Naive thymus-derived CD4-positive, alpha-beta T cell (primary cell): ENCODE data around the gene BMPR1B. TPM values are rescaled to one million over a fixed set of nuclear protein-coding genes. Genes with fewer than 3 reads are reported as not detected.

ENCODE experiments used
- ATAC-seq: fragments of 150-1000 bp; cut with Tn5 transposase; 2 replicates; pipeline ENCODE4 v1.10.0; 2021; ENCODE audit warnings: mild to moderate bottlenecking, moderate library complexity
- CTCF ChIA-PET: fragments of 350-600 bp; sonication (Branson Sonifier 250); formaldehyde crosslinking; loops from one replicate; lab custom pipeline; 2021; ENCODE audit warnings: antibody characterized with exemption; lab: Charles Lee
- POLR2A ChIA-PET: fragments of 350-600 bp; sonication (Branson Sonifier 250); formaldehyde crosslinking; loops from one replicate; lab custom pipeline; 2021; ENCODE audit warnings: antibody characterized with exemption, inconsistent platforms; lab: Charles Lee
- DNase-seq, 9 donors: peaks; one replicate each; pipeline versions ENCODE4 v3.0.0 to v3.0.0-alpha.2; 2020 to 2022; ENCODE audit warnings: mixed read lengths in 1 of 9
- H3K27ac ChIP-seq: one replicate; pipeline ENCODE4 v1.7.0; 2013; ENCODE audit warnings: mild to moderate bottlenecking, low read depth, low read length, moderate library complexity
- H3K27me3 ChIP-seq, 2 donors: one replicate each; pipeline ENCODE4 v1.7.0; 2013; ENCODE audit warnings: low read length in 2 of 2, mild to moderate bottlenecking in 2 of 2, moderate library complexity in 2 of 2; ENCODE audit not compliant: control insufficient read depth in 2 of 2, insufficient read depth in 2 of 2
- H3K36me3 ChIP-seq, 3 experiments: 1 replicate in 2 of 3; 2 replicates in 1 of 3; pipeline ENCODE4 v1.7.0; 2013; ENCODE audit warnings: low read length in 3 of 3, mild to moderate bottlenecking in 3 of 3, moderate library complexity in 1 of 3; ENCODE audit not compliant: insufficient read depth in 3 of 3, control insufficient read depth in 2 of 3
- H3K4me1 ChIP-seq, 2 donors: one replicate each; pipeline ENCODE4 v1.7.0; 2013; ENCODE audit warnings: low read length in 2 of 2, mild to moderate bottlenecking in 2 of 2, moderate library complexity in 1 of 2; ENCODE audit not compliant: control insufficient read depth in 2 of 2, insufficient read depth in 2 of 2
- H3K4me3 ChIP-seq: 2 replicates; pipeline ENCODE4 v1.7.0; 2013; ENCODE audit warnings: mild to moderate bottlenecking, low read length
- H3K9me3 ChIP-seq, 3 experiments: 1 replicate in 2 of 3; 2 replicates in 1 of 3; pipeline ENCODE4 v1.7.0; 2013; ENCODE audit warnings: low read length in 3 of 3; ENCODE audit not compliant: control insufficient read depth in 2 of 3
- H3K27ac Mint-ChIP-seq, 9 donors: one replicate each; pipeline ENCODE4 v1.8.0; 2020 to 2022; ENCODE audit warnings: mixed read lengths in 9 of 9, mild to moderate bottlenecking in 8 of 9, moderate library complexity in 5 of 9, inconsistent platforms in 2 of 9
- H3K27me3 Mint-ChIP-seq, 5 donors: one replicate each; pipeline ENCODE4 v1.8.0; 2021 to 2022; ENCODE audit warnings: mixed read lengths in 5 of 5, mild to moderate bottlenecking in 1 of 5
- H3K36me3 Mint-ChIP-seq, 5 donors: one replicate each; pipeline ENCODE4 v1.8.0; 2020 to 2022; ENCODE audit warnings: mixed read lengths in 5 of 5, mild to moderate bottlenecking in 3 of 5, inconsistent platforms in 1 of 5
- H3K4me1 Mint-ChIP-seq, 7 donors: one replicate each; pipeline ENCODE4 v1.8.0; 2020 to 2022; ENCODE audit warnings: mixed read lengths in 7 of 7, mild to moderate bottlenecking in 3 of 7, inconsistent platforms in 1 of 7
- H3K4me3 Mint-ChIP-seq, 10 donors: one replicate each; pipeline ENCODE4 v1.8.0; 2020 to 2022; ENCODE audit warnings: mild to moderate bottlenecking in 10 of 10, mixed read lengths in 10 of 10, moderate library complexity in 6 of 10, inconsistent platforms in 2 of 10
- H3K9me3 Mint-ChIP-seq, 11 donors: one replicate each; pipeline ENCODE4 v1.8.0; 2020 to 2022; ENCODE audit warnings: mixed read lengths in 11 of 11, mild to moderate bottlenecking in 4 of 11, inconsistent platforms in 1 of 11, moderate library complexity in 1 of 11
- intact Hi-C, 2 donors: fragments of 100-400 bp; cut with micrococcal nuclease; formaldehyde crosslinking; loops; one replicate each; pipeline ENCODE4 v1.15.1; 2023
- polyA plus RNA-seq, 2 donors: library from polyadenylated mRNA; unstranded; fragments of 300-500 nt; fragmentation: Illumina TruSeq; gene quantifications; one replicate each; pipeline ENCODE4 v1.2.3, GENCODE V29; 2021
- total RNA-seq, 6 experiments: library from RNA in 5 of 6; stranded (reverse) in 5 of 6; gene quantifications; 1 replicate in 5 of 6; 2 replicates in 1 of 6; pipeline ENCODE4 v1.2.3 and lab custom pipeline; 2021 to 2026

The BMPR1B gene
- total and polyA plus RNA-seq, 7 experiments from 2014 or later: 0.07 to 0.14 (median 0.11) TPM; not detected in 3

- DNase-seq: peak in 2 of 9 donors; percentile 10 to 17
- Mint-ChIP-seq H3K27me3 (no peaks in the 10 kb centered on the region), H3K36me3 (peaks cover 0 to 3% (median 0%) of the 10 kb centered on the region in 5 donors), H3K9me3 (no peaks in the 10 kb centered on the region), H3K4me1 (peaks cover 7 to 35% (median 11%) of the 10 kb centered on the region in 7 donors), H3K4me3 (peak overlapping the region in 9 of 10 donors; percentile 10 to 84 (median 65)), H3K27ac (peak overlapping the region in 8 of 9 donors; percentile 52 to 95 (median 84))
- Histone ChIP-seq H3K36me3 (no peaks in the 10 kb centered on the region), H3K9me3 (no peaks in the 10 kb centered on the region), H3K27me3 (no peaks in the 10 kb centered on the region), H3K4me1 (no peaks in the 10 kb centered on the region), H3K4me3 (peak overlapping the region; percentile 14), H3K27ac (no peak overlapping the region)
- POLR2A ChIA-PET: interaction anchor here (0.7 kb wide), 1 partner anchor 78 kb away, joined by 4 read pairs; no protein-coding TSS in a partner anchor
- CTCF ChIA-PET: interaction anchor here (1.0 kb wide), 1 partner anchor 20 kb away, joined by 4 read pairs; no protein-coding TSS in a partner anchor
- intact Hi-C loops: loop anchor here in 1 of 2 donors (5.0 kb wide), 1 partner anchor 633 kb away; the partner anchor contains the start of gene PDLIM5
- no peak for ATAC-seq
These were observed 327.5 kb downstream of the BMPR1B start for GRCh38 chr4:95085124-95085833.

GRCh38 chr4:95086551-95086950 lies 328.8 kb downstream of the BMPR1B start:
- H3K27me3 Mint-ChIP-seq: peaks cover 0 to 5% (median 0%) of the 10 kb centered on the region in 5 donors
- ATAC-seq (no peak), DNase-seq (no peak)
- intact Hi-C loops: loop anchor here in 1 of 2 donors (5.0 kb wide), 1 partner anchor 634 kb away; the partner anchor contains the start of gene PDLIM5
- no peaks in the 10 kb centered on the region for H3K27me3 ChIP-seq
- no peak overlapping the region for H3K4me3 ChIP-seq
- no peaks in the 10 kb centered on the region for H3K4me1 ChIP-seq
- no peak overlapping the region for H3K27ac ChIP-seq
- H3K27ac Mint-ChIP-seq: peak overlapping the region in 2 of 9 donors; percentile 2 to 67
- peaks cover 7 to 40% (median 16%) of the 10 kb centered on the region in 7 donors for H3K4me1 Mint-ChIP-seq
- CTCF ChIA-PET: no interaction called here
- no peaks in the 10 kb centered on the region for H3K9me3 Mint-ChIP-seq
- no peaks in the 10 kb centered on the region for H3K36me3 ChIP-seq
- H3K9me3 ChIP-seq: no peaks in the 10 kb centered on the region
- peaks cover 0 to 3% (median 0%) of the 10 kb centered on the region in 5 donors for H3K36me3 Mint-ChIP-seq
- H3K4me3 Mint-ChIP-seq: no peak overlapping the region
- POLR2A ChIA-PET: no interaction called here

- peaks cover 0 to 11% (median 0%) of the 10 kb centered on the region in 5 donors for H3K27me3 Mint-ChIP-seq
- Histone ChIP-seq H3K9me3 (no peaks in the 10 kb centered on the region), H3K27me3 (no peaks in the 10 kb centered on the region), H3K4me1 (no peaks in the 10 kb centered on the region), H3K4me3 (no peak overlapping the region), H3K27ac (no peak overlapping the region), H3K36me3 (no peaks in the 10 kb centered on the region)
- H3K4me1 Mint-ChIP-seq: peaks cover 7 to 46% (median 16%) of the 10 kb centered on the region in 7 donors
- H3K9me3 Mint-ChIP-seq: no peaks in the 10 kb centered on the region
- CTCF ChIA-PET: interaction anchor here (0.6 kb wide), 1 partner anchor 187 kb away, joined by 3 read pairs; no protein-coding TSS in a partner anchor
- intact Hi-C loops: loop anchor here in 1 of 2 donors (5.0 kb wide), 1 partner anchor 636 kb away; the partner anchor contains the start of gene PDLIM5
- DNase-seq (no peak), ATAC-seq (no peak)
- no peak overlapping the region for H3K4me3 Mint-ChIP-seq
- H3K27ac Mint-ChIP-seq: no peak overlapping the region
- peaks cover 0 to 3% (median 0%) of the 10 kb centered on the region in 5 donors for H3K36me3 Mint-ChIP-seq
- POLR2A ChIA-PET: no interaction called here
These were observed 330.1 kb downstream of the BMPR1B start for GRCh38 chr4:95087657-95088455.

GRCh38 chr4:95091272-95091671 lies 333.5 kb downstream of the BMPR1B start:
- POLR2A ChIA-PET: no interaction called here
- intact Hi-C loops: loop anchor here in 1 of 2 donors (5.0 kb wide), 1 partner anchor 684 kb away; no protein-coding TSS in a partner anchor

GRCh38 chr4:95092766-95093165 lies 335.0 kb downstream of the BMPR1B start:
- ChIA-PET POLR2A (no interaction called here), CTCF (interaction anchor here (0.7 kb wide), 1 partner anchor 32 kb away, joined by 3 read pairs; no protein-coding TSS in a partner anchor)
- peak overlapping the region in 1 of 10 donors; percentile 41 for H3K4me3 Mint-ChIP-seq
- DNase-seq (no peak), ATAC-seq (no peak)
- Histone ChIP-seq H3K27me3 (no peaks in the 10 kb centered on the region), H3K9me3 (no peaks in the 10 kb centered on the region), H3K36me3 (no peaks in the 10 kb centered on the region), H3K4me1 (no peaks in the 10 kb centered on the region), H3K27ac (no peak overlapping the region), H3K4me3 (no peak overlapping the region)
- peaks cover 0 to 23% (median 8%) of the 10 kb centered on the region in 7 donors for H3K4me1 Mint-ChIP-seq
- H3K27me3 Mint-ChIP-seq: peaks cover 0 to 19% (median 0%) of the 10 kb centered on the region in 5 donors
- H3K27ac Mint-ChIP-seq: no peak overlapping the region
- intact Hi-C loops: loop anchor here in 1 of 2 donors (5.0 kb wide), 1 partner anchor 685 kb away; no protein-coding TSS in a partner anchor
- H3K36me3 Mint-ChIP-seq: no peaks in the 10 kb centered on the region
- H3K9me3 Mint-ChIP-seq: no peaks in the 10 kb centered on the region

More at GRCh38 chr4:95091272-95091671, 333.5 kb downstream of the BMPR1B start:
- DNase-seq (no peak), ATAC-seq (no peak)
- H3K36me3 ChIP-seq: no peaks in the 10 kb centered on the region
- peaks cover 0 to 19% (median 0%) of the 10 kb centered on the region in 5 donors for H3K27me3 Mint-ChIP-seq
- H3K27ac ChIP-seq: no peak overlapping the region
- peaks cover 0 to 3% (median 0%) of the 10 kb centered on the region in 5 donors for H3K36me3 Mint-ChIP-seq
- CTCF ChIA-PET: no interaction called here
- H3K4me1 ChIP-seq: no peaks in the 10 kb centered on the region
- H3K4me3 ChIP-seq: no peak overlapping the region
- peak overlapping the region in 1 of 9 donors; percentile 48 for H3K27ac Mint-ChIP-seq
- H3K4me1 Mint-ChIP-seq: peaks cover 0 to 33% (median 8%) of the 10 kb centered on the region in 7 donors
- peak overlapping the region in 1 of 10 donors; percentile 18 for H3K4me3 Mint-ChIP-seq
- H3K9me3 ChIP-seq: no peaks in the 10 kb centered on the region
- no peaks in the 10 kb centered on the region for H3K9me3 Mint-ChIP-seq
- no peaks in the 10 kb centered on the region for H3K27me3 ChIP-seq

GRCh38 chr4:95093460-95093859 lies 335.7 kb downstream of the BMPR1B start:
- ChIA-PET POLR2A (no interaction called here), CTCF (no interaction called here)
- ATAC-seq (no peak), DNase-seq (no peak)
- Histone ChIP-seq H3K4me3 (no peak overlapping the region), H3K27me3 (no peaks in the 10 kb centered on the region), H3K4me1 (no peaks in the 10 kb centered on the region), H3K27ac (no peak overlapping the region), H3K36me3 (no peaks in the 10 kb centered on the region), H3K9me3 (no peaks in the 10 kb centered on the region)
- no peak overlapping the region for H3K27ac Mint-ChIP-seq
- intact Hi-C loops: loop anchor here in 1 of 2 donors (5.0 kb wide), 1 partner anchor 686 kb away; no protein-coding TSS in a partner anchor
- H3K4me3 Mint-ChIP-seq: no peak overlapping the region
- H3K9me3 Mint-ChIP-seq: no peaks in the 10 kb centered on the region
- peaks cover 0 to 18% (median 8%) of the 10 kb centered on the region in 7 donors for H3K4me1 Mint-ChIP-seq
- H3K27me3 Mint-ChIP-seq: peaks cover 0 to 19% (median 0%) of the 10 kb centered on the region in 5 donors
- no peaks in the 10 kb centered on the region for H3K36me3 Mint-ChIP-seq
